Measurements from ENCODE around the gene TIMM10B.

DNA sequence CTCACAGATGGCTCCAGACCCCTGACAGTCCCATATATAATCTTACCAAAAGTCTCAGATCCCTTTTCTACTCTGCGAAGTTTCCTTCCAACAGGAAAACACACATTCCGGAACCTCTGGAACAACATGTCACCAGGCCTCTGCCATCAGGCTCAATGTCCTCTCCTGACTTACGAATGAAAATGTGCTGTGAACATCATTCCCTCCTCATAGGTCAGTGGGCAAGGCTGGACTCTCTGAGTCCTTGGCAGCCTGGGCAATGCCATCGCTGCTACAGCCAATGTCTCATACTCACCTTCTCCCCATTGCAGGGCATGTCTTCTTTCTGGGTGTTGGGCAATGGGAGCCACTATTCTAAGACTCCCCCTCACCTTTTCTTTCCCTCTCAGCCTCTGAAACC is 38.9 kb upstream of the TIMM10B start:
- TF ChIP-seq, protein P1, sequence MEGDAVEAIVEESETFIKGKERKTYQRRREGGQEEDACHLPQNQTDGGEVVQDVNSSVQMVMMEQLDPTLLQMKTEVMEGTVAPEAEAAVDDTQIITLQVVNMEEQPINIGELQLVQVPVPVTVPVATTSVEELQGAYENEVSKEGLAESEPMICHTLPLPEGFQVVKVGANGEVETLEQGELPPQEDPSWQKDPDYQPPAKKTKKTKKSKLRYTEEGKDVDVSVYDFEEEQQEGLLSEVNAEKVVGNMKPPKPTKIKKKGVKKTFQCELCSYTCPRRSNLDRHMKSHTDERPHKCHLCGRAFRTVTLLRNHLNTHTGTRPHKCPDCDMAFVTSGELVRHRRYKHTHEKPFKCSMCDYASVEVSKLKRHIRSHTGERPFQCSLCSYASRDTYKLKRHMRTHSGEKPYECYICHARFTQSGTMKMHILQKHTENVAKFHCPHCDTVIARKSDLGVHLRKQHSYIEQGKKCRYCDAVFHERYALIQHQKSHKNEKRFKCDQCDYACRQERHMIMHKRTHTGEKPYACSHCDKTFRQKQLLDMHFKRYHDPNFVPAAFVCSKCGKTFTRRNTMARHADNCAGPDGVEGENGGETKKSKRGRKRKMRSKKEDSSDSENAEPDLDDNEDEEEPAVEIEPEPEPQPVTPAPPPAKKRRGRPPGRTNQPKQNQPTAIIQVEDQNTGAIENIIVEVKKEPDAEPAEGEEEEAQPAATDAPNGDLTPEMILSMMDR (IDR thresholded peaks at IDR 0.05), result no peak
- no peak for TF ChIP-seq POLR2A (IDR thresholded peaks at IDR 0.05)

Measured in esophagus squamous epithelium (tissue), 4 donors.